Liver (tissue), 3 donors: ENCODE data around the gene AGBL5.

ENCODE experiments used
- ATF3 ChIP-seq: IDR thresholded peaks from 2 replicates; pipeline ENCODE4 v1.6.1; 2016; ENCODE audit warnings: antibody characterized with exemption
- CTCF ChIP-seq: fragments of 150-350 bp; IDR thresholded peaks from 2 replicates; pipeline ENCODE4 v1.5.1; 2017; ENCODE audit warnings: improper control_type of control experiment, low read depth, low read length; ENCODE audit not compliant: missing input control
- EGR1 ChIP-seq, 2 donors: IDR thresholded peaks; 2 replicates each; pipeline ENCODE4 v1.6.1; 2016 to 2018; ENCODE audit warnings: antibody characterized with exemption in 2 of 2, low read depth in 2 of 2
- GABPA ChIP-seq, 2 donors: IDR thresholded peaks in 1 of 2; conservative IDR thresholded peaks in 1 of 2; 2 replicates each; pipeline ENCODE4 v1.6.1; 2016; ENCODE audit warnings: antibody characterized with exemption in 2 of 2, mild to moderate bottlenecking in 1 of 2, moderate library complexity in 1 of 2
- JUND ChIP-seq, 2 donors: IDR thresholded peaks; 2 replicates each; pipeline ENCODE4 v1.6.1; 2016; ENCODE audit warnings: antibody characterized with exemption in 2 of 2
- MAX ChIP-seq: IDR thresholded peaks from 2 replicates; pipeline ENCODE4 v1.6.1; 2016; ENCODE audit warnings: antibody characterized with exemption
- RAD21 ChIP-seq, 2 donors: IDR thresholded peaks; 2 replicates each; pipeline ENCODE4 v1.6.1; 2016; ENCODE audit warnings: antibody characterized with exemption in 2 of 2, mild to moderate bottlenecking in 2 of 2
- SP1 ChIP-seq: IDR thresholded peaks from 2 replicates; pipeline ENCODE4 v1.6.1; 2018; ENCODE audit warnings: antibody characterized with exemption, mild to moderate bottlenecking
- YY1 ChIP-seq: IDR thresholded peaks from 2 replicates; pipeline ENCODE4 v1.6.1; 2016; ENCODE audit warnings: antibody characterized with exemption, mild to moderate bottlenecking
- TF ChIP-seq, protein P1 (sequence below): IDR thresholded peaks from 2 replicates; pipeline ENCODE4 v1.6.1; 2016; ENCODE audit warnings: antibody characterized with exemption, mild to moderate bottlenecking
- donor health status: healthy.
- donor health status: healthy.

DNA sequence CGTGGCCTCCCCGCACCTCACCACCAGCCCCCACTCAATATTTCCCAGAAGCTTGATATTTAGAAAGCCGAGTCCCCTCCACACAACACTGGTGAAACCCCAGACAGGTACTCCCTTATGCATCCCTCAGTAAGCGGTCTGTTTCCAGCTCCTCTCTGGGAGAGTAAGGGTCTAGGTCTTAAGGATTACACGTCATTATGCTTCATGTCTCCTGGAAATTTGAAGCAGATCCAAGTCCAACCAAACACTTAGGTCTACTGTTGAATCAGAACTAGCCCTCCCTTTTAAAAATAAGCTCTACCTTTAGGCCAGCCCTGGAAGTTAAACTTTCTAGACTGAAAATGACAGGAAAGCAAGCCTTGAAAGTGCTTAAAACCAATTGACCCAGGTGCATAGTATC is 21.5 kb downstream of the AGBL5 start:
- TF ChIP-seq GABPA (IDR thresholded peaks at IDR 0.05 in 1 of 2, conservative IDR thresholded peaks at IDR 0.05 in 1 of 2): no peak
- no peak for TF ChIP-seq CTCF
- TF ChIP-seq MAX: no peak
- TF ChIP-seq RAD21 (IDR thresholded peaks at IDR 0.05): no peak
- TF ChIP-seq, protein P1, sequence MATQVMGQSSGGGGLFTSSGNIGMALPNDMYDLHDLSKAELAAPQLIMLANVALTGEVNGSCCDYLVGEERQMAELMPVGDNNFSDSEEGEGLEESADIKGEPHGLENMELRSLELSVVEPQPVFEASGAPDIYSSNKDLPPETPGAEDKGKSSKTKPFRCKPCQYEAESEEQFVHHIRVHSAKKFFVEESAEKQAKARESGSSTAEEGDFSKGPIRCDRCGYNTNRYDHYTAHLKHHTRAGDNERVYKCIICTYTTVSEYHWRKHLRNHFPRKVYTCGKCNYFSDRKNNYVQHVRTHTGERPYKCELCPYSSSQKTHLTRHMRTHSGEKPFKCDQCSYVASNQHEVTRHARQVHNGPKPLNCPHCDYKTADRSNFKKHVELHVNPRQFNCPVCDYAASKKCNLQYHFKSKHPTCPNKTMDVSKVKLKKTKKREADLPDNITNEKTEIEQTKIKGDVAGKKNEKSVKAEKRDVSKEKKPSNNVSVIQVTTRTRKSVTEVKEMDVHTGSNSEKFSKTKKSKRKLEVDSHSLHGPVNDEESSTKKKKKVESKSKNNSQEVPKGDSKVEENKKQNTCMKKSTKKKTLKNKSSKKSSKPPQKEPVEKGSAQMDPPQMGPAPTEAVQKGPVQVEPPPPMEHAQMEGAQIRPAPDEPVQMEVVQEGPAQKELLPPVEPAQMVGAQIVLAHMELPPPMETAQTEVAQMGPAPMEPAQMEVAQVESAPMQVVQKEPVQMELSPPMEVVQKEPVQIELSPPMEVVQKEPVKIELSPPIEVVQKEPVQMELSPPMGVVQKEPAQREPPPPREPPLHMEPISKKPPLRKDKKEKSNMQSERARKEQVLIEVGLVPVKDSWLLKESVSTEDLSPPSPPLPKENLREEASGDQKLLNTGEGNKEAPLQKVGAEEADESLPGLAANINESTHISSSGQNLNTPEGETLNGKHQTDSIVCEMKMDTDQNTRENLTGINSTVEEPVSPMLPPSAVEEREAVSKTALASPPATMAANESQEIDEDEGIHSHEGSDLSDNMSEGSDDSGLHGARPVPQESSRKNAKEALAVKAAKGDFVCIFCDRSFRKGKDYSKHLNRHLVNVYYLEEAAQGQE: no peak
- no peak for TF ChIP-seq EGR1 (IDR thresholded peaks at IDR 0.05; ENCODE audit: low read depth in 2 of 2)
- TF ChIP-seq SP1: no peak
- no peak for TF ChIP-seq ATF3
- no peak for TF ChIP-seq JUND (IDR thresholded peaks at IDR 0.05)
- TF ChIP-seq YY1: no peak
